Measurements from ENCODE around the gene NFIX.

DNA sequence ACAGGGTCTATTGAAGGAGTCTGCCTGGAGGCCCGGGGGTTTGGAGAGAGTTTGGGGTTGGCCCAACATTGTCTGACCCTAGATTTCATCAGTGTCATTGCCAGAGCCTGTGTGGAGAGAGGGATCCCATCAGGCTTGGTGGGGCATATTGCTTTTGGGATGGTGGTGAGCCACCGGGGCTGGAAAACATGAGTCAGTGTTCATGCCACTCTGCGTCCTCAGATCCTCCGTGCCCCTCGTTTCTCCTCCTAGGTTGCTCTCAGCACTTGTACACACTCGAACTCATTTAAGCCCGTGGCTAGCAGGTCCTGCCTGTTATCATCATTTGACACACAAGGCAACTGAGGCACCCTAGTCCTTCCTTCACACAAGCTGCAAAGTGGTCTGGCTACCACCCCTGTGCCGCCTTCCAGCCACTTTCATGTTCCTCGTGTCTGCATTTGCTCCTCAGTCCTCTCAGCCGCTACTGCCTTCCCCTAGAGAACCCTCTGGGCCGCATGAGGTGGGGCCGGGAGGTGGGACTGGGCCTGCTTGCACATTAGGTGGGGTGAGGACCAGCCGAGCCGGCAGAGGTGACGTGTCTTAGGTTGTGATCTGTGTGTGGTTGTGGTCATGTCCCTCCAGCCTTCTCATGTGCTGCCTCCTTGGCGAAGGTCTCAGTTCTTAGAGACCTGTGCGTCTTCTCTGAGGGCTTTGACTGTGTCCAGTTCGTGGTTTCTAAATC is 126.4 kb downstream of the NFIX start:
- TF ChIP-seq, protein P1, sequence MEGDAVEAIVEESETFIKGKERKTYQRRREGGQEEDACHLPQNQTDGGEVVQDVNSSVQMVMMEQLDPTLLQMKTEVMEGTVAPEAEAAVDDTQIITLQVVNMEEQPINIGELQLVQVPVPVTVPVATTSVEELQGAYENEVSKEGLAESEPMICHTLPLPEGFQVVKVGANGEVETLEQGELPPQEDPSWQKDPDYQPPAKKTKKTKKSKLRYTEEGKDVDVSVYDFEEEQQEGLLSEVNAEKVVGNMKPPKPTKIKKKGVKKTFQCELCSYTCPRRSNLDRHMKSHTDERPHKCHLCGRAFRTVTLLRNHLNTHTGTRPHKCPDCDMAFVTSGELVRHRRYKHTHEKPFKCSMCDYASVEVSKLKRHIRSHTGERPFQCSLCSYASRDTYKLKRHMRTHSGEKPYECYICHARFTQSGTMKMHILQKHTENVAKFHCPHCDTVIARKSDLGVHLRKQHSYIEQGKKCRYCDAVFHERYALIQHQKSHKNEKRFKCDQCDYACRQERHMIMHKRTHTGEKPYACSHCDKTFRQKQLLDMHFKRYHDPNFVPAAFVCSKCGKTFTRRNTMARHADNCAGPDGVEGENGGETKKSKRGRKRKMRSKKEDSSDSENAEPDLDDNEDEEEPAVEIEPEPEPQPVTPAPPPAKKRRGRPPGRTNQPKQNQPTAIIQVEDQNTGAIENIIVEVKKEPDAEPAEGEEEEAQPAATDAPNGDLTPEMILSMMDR (IDR thresholded peaks at IDR 0.05) = no peak
- TF ChIP-seq EP300 (IDR thresholded peaks at IDR 0.05) = no peak
